Measurements from ENCODE around the gene ATRN. TPM values are rescaled to one million over a fixed set of nuclear protein-coding genes. Genes with fewer than 3 reads are reported as not detected.
"Not testable (repeated sequence)": the region's sequence is repeated elsewhere in the genome, so short reads cannot be mapped to it uniquely, and the experiment has no call there.

The ATRN gene
- total RNA-seq, 1 donor from 2014 or later: 30.0 TPM

GRCh38 chr20:3605386-3605886 lies 134.6 kb downstream of the ATRN start:
- ATAC-seq (ENCODE audit: poor library complexity): not testable (repeated sequence)

GRCh38 chr20:3606021-3606420 lies 135.2 kb downstream of the ATRN start:
- no peak for ATAC-seq (ENCODE audit: poor library complexity)
- intact Hi-C loops (cut with DNase I): no loop called here

More at GRCh38 chr20:3605386-3605886, 134.6 kb downstream of the ATRN start:
- DNase-seq; intact Hi-C loops (cut with DNase I): not testable (repeated sequence)

GRCh38 chr20:3611901-3612300 lies 141.1 kb downstream of the ATRN start:
- intact Hi-C loops (cut with DNase I): no loop called here
- DNase-seq (no peak), ATAC-seq (ENCODE audit: poor library complexity) (no peak)

More at GRCh38 chr20:3606021-3606420, 135.2 kb downstream of the ATRN start:
- DNase-seq: no peak

GRCh38 chr20:3612795-3613572 lies 142.2 kb downstream of the ATRN start:
- DNase-seq (no peak), ATAC-seq (ENCODE audit: poor library complexity) (no peak)
- intact Hi-C loops (cut with DNase I): no loop called here

- ATAC-seq (ENCODE audit: poor library complexity): no peak
- intact Hi-C loops (cut with DNase I): no loop called here
These were observed 143.1 kb downstream of the ATRN start for GRCh38 chr20:3613821-3614440.

GRCh38 chr20:3614466-3614865 lies 143.6 kb downstream of the ATRN start:
- intact Hi-C loops (cut with DNase I): no loop called here
- ATAC-seq (ENCODE audit: poor library complexity) (no peak), DNase-seq (no peak)

More at GRCh38 chr20:3613821-3614440, 143.1 kb downstream of the ATRN start:
- no peak for DNase-seq

DNA sequence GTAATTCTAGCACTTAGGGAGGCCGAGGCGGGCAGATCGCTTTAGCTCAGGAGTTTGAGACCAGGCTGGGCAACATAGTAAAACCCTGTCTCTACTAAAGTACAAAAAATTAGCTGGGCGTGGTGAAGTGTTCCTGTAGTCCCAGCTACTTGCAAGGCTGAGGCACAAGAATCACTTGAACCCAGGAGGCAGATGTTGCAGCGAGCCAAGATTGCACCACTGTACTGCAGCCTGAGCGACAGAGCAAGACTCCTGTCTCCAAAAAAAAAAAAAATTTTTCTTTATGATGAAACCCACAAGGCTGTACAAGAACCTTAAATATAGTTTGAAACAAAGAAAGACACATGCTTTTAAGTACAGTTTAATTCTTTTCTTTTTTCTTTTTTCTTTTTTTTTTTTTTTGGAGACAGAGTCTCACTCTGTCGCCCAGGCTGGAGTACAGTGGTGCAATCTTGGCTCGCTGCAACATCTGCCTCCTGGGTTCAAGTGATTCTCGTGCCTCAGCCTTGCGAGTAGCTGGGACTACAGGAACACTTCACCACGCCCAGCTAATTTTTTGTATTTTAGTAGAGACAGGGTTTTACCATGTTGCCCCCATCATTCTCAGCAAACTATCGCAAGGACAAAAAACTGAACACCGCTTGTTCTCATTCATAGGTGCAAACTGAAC lies 144.5 kb downstream of the ATRN start:
- intact Hi-C loops (cut with DNase I); ATAC-seq (ENCODE audit: poor library complexity): not testable (repeated sequence)

DNA sequence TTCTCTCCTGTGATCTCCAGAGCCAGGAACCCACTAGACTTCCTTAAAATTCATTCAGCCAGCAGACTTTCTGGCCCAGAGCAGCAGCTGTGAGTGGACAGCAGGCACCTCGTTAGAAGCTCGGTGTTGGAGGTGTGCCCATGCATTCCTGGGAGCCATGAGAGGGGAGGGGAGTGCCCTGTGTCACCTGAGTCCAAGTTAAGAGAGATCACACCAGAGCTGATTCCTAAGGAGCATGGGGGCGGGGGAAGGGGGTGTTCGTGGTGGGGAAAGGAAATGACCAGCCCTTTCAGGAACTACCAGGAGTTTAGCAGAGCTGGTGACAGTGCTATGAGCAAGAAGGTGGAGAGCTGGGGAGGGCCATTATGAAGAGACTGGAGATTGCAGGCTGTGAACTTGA lies 145.4 kb downstream of the ATRN start:
- DNase-seq: peak; percentile 56
- intact Hi-C loops (cut with DNase I): no loop called here
- peak; percentile 80 for ATAC-seq (ENCODE audit: poor library complexity)

More for the DNA sequence above, 144.5 kb downstream of the ATRN start:
- not testable (repeated sequence) for DNase-seq

DNA sequence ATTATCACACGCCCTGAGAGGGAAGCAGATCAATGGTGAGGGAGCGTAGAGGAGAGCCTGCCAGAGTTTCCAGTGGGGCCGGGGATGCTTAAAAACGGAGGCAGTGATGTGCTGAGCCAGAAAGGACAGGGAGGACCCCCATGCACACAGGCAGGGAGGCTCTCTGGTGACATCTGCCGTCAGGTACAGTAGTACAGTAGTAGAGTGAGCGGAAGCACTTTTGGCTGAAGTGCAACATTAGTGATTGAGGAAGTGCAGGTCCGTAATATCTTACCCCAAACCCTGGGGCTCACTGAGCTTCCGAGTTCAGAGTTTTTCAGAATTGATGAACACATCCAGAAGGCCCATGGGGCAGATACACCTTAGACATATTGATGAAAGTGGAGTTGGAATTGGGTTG lies 150.3 kb downstream of the ATRN start:
- intact Hi-C loops (cut with DNase I): no loop called here
- ATAC-seq (ENCODE audit: poor library complexity) (no peak), DNase-seq (no peak)

DNA sequence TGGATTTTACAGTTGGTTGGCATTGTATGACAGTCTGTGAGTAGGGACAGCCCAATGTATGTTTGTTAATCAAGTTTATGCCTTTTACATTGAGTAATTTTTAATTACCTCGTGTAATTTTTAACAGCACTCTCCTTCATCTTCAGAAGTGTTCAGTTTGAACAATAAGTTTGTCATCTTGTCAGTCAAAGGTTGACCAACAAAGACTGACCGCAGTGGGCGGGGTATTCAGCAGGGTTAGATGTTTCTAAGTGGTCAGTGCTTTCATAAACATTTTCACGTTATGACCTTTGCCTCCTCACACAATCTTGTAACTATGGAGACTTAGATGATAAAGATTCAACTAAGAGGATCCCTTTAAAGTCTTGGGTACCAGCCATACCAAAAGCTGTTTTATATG lies 151.6 kb downstream of the ATRN start:
- no peak for ATAC-seq (ENCODE audit: poor library complexity)
- no peak for DNase-seq
- intact Hi-C loops (cut with DNase I): no loop called here

GRCh38 chr20:3627476-3627875 lies 156.7 kb downstream of the ATRN start:
- intact Hi-C loops (cut with DNase I): no loop called here
- DNase-seq (no peak), ATAC-seq (ENCODE audit: poor library complexity) (no peak)

DNA sequence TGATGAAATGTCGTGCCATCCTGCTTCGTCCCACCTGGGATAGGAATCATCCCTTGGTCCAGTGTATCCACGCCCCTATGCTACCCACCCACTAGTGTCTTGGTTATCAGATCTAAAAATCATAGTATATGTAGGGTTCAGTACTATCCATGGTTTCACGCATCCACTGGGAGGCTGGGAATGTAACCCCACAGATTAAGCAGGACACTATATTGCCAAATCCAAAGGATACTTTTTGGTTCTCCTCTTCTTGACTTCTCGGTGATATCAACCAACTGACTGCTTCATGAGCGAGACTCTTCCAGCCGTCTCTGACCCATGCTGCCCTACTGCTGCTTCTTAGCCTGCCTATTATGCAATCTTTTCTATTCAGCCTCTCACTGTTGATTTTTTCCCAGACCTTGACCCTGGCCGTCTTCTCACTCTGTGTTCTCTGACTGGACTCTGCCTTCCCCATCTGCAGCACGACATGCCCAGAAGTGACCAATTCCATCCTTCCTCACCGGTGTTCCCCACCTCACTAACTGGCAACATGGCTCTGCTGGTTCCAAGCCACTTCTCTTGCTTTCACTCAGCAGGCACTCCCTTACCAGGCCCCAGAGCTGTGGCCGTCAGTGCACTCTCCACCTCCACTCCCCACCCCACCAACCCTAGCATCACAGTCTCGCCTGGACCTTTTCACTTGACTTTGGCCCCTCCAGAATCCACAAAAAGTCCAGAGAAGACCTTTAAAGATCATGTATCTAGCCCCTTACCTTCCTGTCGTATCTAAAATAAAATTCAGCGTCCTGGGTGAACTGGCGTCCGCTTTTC lies 157.9 kb downstream of the ATRN start:
- ATAC-seq (ENCODE audit: poor library complexity) (no peak), DNase-seq (no peak)
- intact Hi-C loops (cut with DNase I): no loop called here

GRCh38 chr20:3629893-3630292 lies 159.1 kb downstream of the ATRN start:
- DNase-seq (no peak), ATAC-seq (ENCODE audit: poor library complexity) (no peak)
- intact Hi-C loops (cut with DNase I): no loop called here

- ATAC-seq (ENCODE audit: poor library complexity): peak; percentile 53
These were observed 159.6 kb downstream of the ATRN start for GRCh38 chr20:3630429-3630828.

DNA sequence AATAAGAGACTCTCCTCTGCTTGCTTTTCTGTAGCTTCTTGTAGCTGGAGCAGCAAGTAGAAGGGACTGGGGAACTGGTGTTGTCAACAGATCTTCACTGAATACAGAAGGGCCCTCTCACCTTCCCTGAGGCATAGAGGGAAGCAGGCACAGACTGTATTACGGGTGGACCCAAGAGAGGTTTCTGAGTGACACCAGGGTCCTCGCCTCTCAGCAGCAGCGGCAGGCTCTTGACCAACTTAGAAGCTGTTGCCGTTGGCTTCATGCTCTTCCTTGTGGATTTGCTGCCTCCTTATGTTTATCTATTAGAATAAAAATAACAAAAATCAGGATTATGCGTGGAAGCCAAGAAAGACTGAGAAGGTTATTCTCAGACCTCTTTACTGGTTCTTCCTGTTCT lies 160.7 kb downstream of the ATRN start:
- ATAC-seq (ENCODE audit: poor library complexity) (no peak), DNase-seq (no peak)
- intact Hi-C loops (cut with DNase I): no loop called here

More at GRCh38 chr20:3630429-3630828, 159.6 kb downstream of the ATRN start:
- intact Hi-C loops (cut with DNase I): no loop called here
- DNase-seq: no peak

- DNase-seq: no peak
- ATAC-seq (ENCODE audit: poor library complexity): no peak
- intact Hi-C loops (cut with DNase I): no loop called here
These were observed 161.6 kb downstream of the ATRN start for GRCh38 chr20:3632311-3633004.

- no peak for ATAC-seq (ENCODE audit: poor library complexity)
- DNase-seq: no peak
- intact Hi-C loops (cut with DNase I): no loop called here
These were observed 163.2 kb downstream of the ATRN start for GRCh38 chr20:3633913-3634478.

- ATAC-seq (ENCODE audit: poor library complexity) (no peak), DNase-seq (no peak)
- intact Hi-C loops (cut with DNase I): no loop called here
These were observed 164.5 kb downstream of the ATRN start for GRCh38 chr20:3635346-3635745.
